ENCODE measurements around the gene CACNG7.

The CACNG7 gene

GRCh38 chr19:53871454-53871853 is 37.6 kb upstream of the CACNG7 start:
- intact Hi-C loops (cut with DNase I; ENCODE audit: low total_unique reads), result no loop called here
- Histone ChIP-seq H3K27me3 (no peaks in the 10 kb centered on the region), H3K36me3 (peaks cover 37 to 60% (median 43%) of the 10 kb centered on the region in 3 donors), H3K4me1 (peaks cover 0 to 70% (median 50%) of the 10 kb centered on the region in 4 donors), H3K9me3 (no peaks in the 10 kb centered on the region), H3K27ac (no peak overlapping the region), H3K4me3 (no peak overlapping the region)
- DNase-seq, result no peak
- no peak for TF ChIP-seq CTCF (IDR thresholded peaks at IDR 0.05)

- TF ChIP-seq CTCF (IDR thresholded peaks at IDR 0.05), result no peak
- H3K9me3 ChIP-seq, result no peaks in the 10 kb centered on the region
- H3K4me3 ChIP-seq, result no peak overlapping the region
- intact Hi-C loops (cut with DNase I; ENCODE audit: low total_unique reads), result no loop called here
- H3K36me3 ChIP-seq, result peaks cover 37 to 65% (median 46%) of the 10 kb centered on the region in 3 donors
- H3K4me1 ChIP-seq, result peaks cover 0 to 62% (median 43%) of the 10 kb centered on the region in 4 donors
- no peaks in the 10 kb centered on the region for H3K27me3 ChIP-seq
- DNase-seq, result no peak
- no peak overlapping the region for H3K27ac ChIP-seq
These were observed 36.3 kb upstream of the CACNG7 start for GRCh38 chr19:53872762-53873161.

DNA sequence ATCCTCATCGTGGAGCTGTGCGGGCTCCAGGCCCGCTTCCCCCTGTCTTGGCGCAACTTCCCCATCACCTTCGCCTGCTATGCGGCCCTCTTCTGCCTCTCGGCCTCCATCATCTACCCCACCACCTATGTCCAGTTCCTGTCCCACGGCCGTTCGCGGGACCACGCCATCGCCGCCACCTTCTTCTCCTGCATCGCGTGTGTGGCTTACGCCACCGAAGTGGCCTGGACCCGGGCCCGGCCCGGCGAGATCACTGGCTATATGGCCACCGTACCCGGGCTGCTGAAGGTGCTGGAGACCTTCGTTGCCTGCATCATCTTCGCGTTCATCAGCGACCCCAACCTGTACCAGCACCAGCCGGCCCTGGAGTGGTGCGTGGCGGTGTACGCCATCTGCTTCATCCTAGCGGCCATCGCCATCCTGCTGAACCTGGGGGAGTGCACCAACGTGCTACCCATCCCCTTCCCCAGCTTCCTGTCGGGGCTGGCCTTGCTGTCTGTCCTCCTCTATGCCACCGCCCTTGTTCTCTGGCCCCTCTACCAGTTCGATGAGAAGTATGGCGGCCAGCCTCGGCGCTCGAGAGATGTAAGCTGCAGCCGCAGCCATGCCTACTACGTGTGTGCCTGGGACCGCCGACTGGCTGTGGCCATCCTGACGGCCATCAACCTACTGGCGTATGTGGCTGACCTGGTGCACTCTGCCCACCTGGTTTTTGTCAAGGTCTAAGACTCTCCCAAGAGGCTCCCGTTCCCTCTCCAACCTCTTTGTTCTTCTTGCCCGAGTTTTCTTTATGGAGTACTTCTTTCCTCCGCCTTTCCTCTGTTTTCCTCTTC is 35.1 kb upstream of the CACNG7 start:
- Histone ChIP-seq H3K9me3 (no peaks in the 10 kb centered on the region), H3K4me1 (peaks cover 0 to 67% (median 47%) of the 10 kb centered on the region in 4 donors), H3K27ac (no peak overlapping the region), H3K4me3 (no peak overlapping the region), H3K27me3 (peaks cover 0 to 3% of the 10 kb centered on the region in 2 donors), H3K36me3 (peaks cover 37 to 65% (median 46%) of the 10 kb centered on the region in 3 donors)
- DNase-seq, result no peak
- intact Hi-C loops (cut with DNase I; ENCODE audit: low total_unique reads), result no loop called here
- no peak for TF ChIP-seq CTCF (IDR thresholded peaks at IDR 0.05)

- intact Hi-C loops (cut with DNase I; ENCODE audit: low total_unique reads), result no loop called here
- no peak overlapping the region for H3K27ac ChIP-seq
These were observed 34.5 kb upstream of the CACNG7 start for GRCh38 chr19:53874606-53874990.

DNA sequence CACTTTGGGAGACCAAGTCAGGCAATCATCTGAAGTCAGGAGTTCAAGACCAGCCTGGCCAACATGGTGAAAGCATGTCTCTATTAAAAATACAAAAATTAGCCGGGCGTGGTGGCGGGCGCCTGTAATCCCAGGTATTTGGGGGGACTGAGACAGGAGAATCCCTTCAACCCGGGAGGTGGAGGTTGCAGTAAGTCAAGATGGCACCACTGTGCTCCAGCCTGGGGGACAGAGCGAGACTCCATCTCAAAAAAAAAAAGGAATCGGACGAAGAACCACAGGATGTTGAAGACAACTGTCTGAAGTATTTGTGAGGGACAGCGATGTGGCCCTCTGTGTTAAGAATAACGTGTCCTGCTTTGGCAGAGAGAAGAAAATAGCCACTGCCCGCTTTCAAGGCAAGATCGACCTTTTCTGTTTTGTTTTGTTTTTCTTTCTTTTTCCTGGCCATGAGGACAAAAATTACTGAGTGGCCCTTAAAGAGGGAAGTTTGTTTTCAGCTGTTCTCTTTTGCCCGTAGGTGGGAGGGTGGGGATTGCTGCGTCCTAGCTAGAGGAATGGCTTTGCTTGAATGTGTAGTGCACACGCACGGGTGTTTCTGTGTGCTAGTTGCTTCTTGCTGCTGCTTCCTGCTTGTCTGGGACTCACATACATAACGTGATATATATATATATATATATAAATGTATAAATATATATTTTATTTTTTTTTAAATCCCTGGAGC is 33.3 kb upstream of the CACNG7 start:
- no peak for DNase-seq
- Histone ChIP-seq H3K27ac (no peak overlapping the region), H3K36me3 (peaks cover 37 to 61% (median 46%) of the 10 kb centered on the region in 3 donors), H3K4me1 (peaks cover 0 to 64% (median 43%) of the 10 kb centered on the region in 4 donors), H3K9me3 (no peaks in the 10 kb centered on the region), H3K4me3 (no peak overlapping the region), H3K27me3 (peaks cover 0 to 10% of the 10 kb centered on the region in 2 donors)
- no peak for TF ChIP-seq CTCF (IDR thresholded peaks at IDR 0.05)
- intact Hi-C loops (cut with DNase I; ENCODE audit: low total_unique reads), result no loop called here

More at GRCh38 chr19:53874606-53874990, 34.5 kb upstream of the CACNG7 start:
- H3K36me3 ChIP-seq, result peaks cover 37 to 65% (median 46%) of the 10 kb centered on the region in 3 donors
- H3K4me3 ChIP-seq, result no peak overlapping the region
- H3K27me3 ChIP-seq, result peaks cover 0 to 7% of the 10 kb centered on the region in 2 donors
- no peaks in the 10 kb centered on the region for H3K9me3 ChIP-seq
- no peak for TF ChIP-seq CTCF (IDR thresholded peaks at IDR 0.05)
- DNase-seq, result no peak
- H3K4me1 ChIP-seq, result peaks cover 0 to 72% (median 49%) of the 10 kb centered on the region in 4 donors

Data from tibial artery (tissue), 4 donors.